SU-DHL-6 (cell line): ENCODE data around the gene IQCH.

Experiments
- H2AFZ ChIP-seq: fragments of 200-600 bp; sonication (generic); 2 replicates; pipeline ENCODE4 v1.6.1; 2014; ENCODE audit warnings: low read depth, mild to moderate bottlenecking, moderate library complexity, mixed read lengths, antibody characterized with exemption, low read length; ENCODE audit not compliant: severe bottlenecking
- H3F3A ChIP-seq: fragments of 200-600 bp; shearing (Covaris generic); 2 replicates; pipeline ENCODE4 v1.6.0; 2016; ENCODE audit warnings: antibody characterized with exemption, mild to moderate bottlenecking; ENCODE audit not compliant: insufficient read depth
- H3K27ac ChIP-seq: fragments of 200-600 bp; sonication (generic); 2 replicates; pipeline ENCODE4 v1.5.1; 2016; ENCODE audit warnings: low read depth, mild to moderate bottlenecking, low read length, moderate library complexity, mixed read lengths
- H3K27me3 ChIP-seq: fragments of 200-600 bp; sonication (generic), shearing (Covaris generic); 2 replicates; pipeline ENCODE4 v1.6.0; 2014; ENCODE audit warnings: mild to moderate bottlenecking, low read length
- H3K36me3 ChIP-seq: fragments of 200-600 bp; sonication (generic); 2 replicates; pipeline ENCODE4 v1.6.1; 2014; ENCODE audit warnings: mild to moderate bottlenecking, low read length, mixed read lengths
- H3K4me2 ChIP-seq: fragments of 300-600, 200-600 bp; shearing (Covaris generic), sonication (generic); 2 replicates; pipeline ENCODE4 v1.6.0; 2014; ENCODE audit warnings: low read length, low read depth, mild to moderate bottlenecking; ENCODE audit not compliant: poor library complexity, severe bottlenecking
- H3K4me3 ChIP-seq: fragments of 200-600 bp; sonication (generic); 2 replicates; pipeline ENCODE4 v1.5.1; 2014; ENCODE audit warnings: antibody characterized with exemption, low read length, mild to moderate bottlenecking, mixed read lengths; ENCODE audit not compliant: insufficient read depth, poor library complexity, severe bottlenecking
- H3K79me2 ChIP-seq: fragments of 200-600 bp; sonication (generic); 2 replicates; pipeline ENCODE4 v1.6.1; 2014; ENCODE audit warnings: mild to moderate bottlenecking, low read length, moderate library complexity; ENCODE audit not compliant: insufficient read depth
- H3K9ac ChIP-seq: fragments of 200-600 bp; sonication (generic); 2 replicates; pipeline ENCODE4 v1.7.0; 2014; ENCODE audit warnings: mild to moderate bottlenecking, low read length
- H3K9me2 ChIP-seq: fragments of 200-600 bp; sonication (generic); replicated peaks from 2 replicates; pipeline ENCODE4 v1.6.1; 2014; ENCODE audit warnings: low read length; ENCODE audit not compliant: insufficient read depth
- H3K9me3 ChIP-seq: fragments of 200-600 bp; sonication (generic); 2 replicates; pipeline ENCODE4 v1.6.1; 2014; ENCODE audit warnings: low read length, mixed read lengths; ENCODE audit not compliant: insufficient read depth
- H4K20me1 ChIP-seq: fragments of 200-600 bp; sonication (generic); 2 replicates; pipeline ENCODE4 v1.6.1; 2014; ENCODE audit warnings: low read depth, mild to moderate bottlenecking, antibody characterized with exemption, low read length, moderate library complexity, mixed read lengths
- EZH2phosphoT487 ChIP-seq: fragments of 200-600 bp; sonication (generic), shearing (Covaris generic); conservative IDR thresholded peaks from 2 replicates; pipeline ENCODE4 v1.6.1; 2018; ENCODE audit warnings: mild to moderate bottlenecking, antibody characterized with exemption, low read length, moderate library complexity, mixed read lengths
- TF ChIP-seq, protein P1 (sequence below): fragments of 200-600 bp; sonication (generic); IDR thresholded peaks from one replicate; pipeline ENCODE4 v1.5.1; 2017; ENCODE audit warnings: antibody characterized with exemption, mild to moderate bottlenecking, low read length, moderate library complexity; ENCODE audit not compliant: insufficient read depth, poor library complexity, severe bottlenecking

The IQCH gene

GRCh38 chr15:67549736-67550135 lies 295.1 kb downstream of the IQCH start:
- no peaks in the 10 kb centered on the region for H3K9me2 ChIP-seq
- 0 out of 2 replicates have a peak, but pooled peaks cover 4% of the 10 kb centered on the region for H3K36me3 ChIP-seq
- no peaks in the 10 kb centered on the region for H3K27me3 ChIP-seq
- no peak overlapping the region for H3K27ac ChIP-seq
- no peaks in the 10 kb centered on the region for H3K9me3 ChIP-seq
- no peaks in the 10 kb centered on the region; the same call in 1 of the 2 replicates for H3F3A ChIP-seq
- no peak overlapping the region for H3K4me2 ChIP-seq
- no peaks in the 10 kb centered on the region for H4K20me1 ChIP-seq
- no peak for TF ChIP-seq EZH2phosphoT487
- TF ChIP-seq, protein P1, sequence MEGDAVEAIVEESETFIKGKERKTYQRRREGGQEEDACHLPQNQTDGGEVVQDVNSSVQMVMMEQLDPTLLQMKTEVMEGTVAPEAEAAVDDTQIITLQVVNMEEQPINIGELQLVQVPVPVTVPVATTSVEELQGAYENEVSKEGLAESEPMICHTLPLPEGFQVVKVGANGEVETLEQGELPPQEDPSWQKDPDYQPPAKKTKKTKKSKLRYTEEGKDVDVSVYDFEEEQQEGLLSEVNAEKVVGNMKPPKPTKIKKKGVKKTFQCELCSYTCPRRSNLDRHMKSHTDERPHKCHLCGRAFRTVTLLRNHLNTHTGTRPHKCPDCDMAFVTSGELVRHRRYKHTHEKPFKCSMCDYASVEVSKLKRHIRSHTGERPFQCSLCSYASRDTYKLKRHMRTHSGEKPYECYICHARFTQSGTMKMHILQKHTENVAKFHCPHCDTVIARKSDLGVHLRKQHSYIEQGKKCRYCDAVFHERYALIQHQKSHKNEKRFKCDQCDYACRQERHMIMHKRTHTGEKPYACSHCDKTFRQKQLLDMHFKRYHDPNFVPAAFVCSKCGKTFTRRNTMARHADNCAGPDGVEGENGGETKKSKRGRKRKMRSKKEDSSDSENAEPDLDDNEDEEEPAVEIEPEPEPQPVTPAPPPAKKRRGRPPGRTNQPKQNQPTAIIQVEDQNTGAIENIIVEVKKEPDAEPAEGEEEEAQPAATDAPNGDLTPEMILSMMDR = no peak
- no peak overlapping the region for H3K9ac ChIP-seq
- no peak overlapping the region for H3K4me3 ChIP-seq
- no peaks in the 10 kb centered on the region for H3K79me2 ChIP-seq
- H2AFZ ChIP-seq = no peak overlapping the region

DNA sequence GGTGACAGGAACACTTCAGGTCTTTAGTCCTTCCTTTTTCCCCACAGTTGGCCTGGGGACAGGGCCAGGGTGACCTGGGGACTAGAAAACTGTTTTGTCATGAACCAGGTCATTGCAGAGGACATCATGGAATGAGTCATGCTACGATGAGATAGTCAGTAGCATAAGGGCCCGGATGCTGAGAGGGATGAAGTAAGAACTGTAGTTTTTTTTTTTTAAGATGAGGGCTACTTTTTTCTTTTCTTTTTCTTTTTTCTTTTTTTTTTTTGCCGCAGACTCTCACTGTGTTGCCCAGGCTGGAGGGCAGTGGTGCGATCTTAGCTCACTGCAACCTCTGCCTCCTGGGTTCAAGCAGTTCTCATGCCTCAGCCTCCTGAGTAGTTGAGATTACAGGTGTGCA lies 295.9 kb downstream of the IQCH start:
- H3K27me3 ChIP-seq = no peaks in the 10 kb centered on the region
- H3K4me2 ChIP-seq = no peak overlapping the region
- 0 out of 2 replicates have a peak, but pooled peaks cover 4% of the 10 kb centered on the region for H3K36me3 ChIP-seq
- no peaks in the 10 kb centered on the region for H3K79me2 ChIP-seq
- no peaks in the 10 kb centered on the region for H4K20me1 ChIP-seq
- no peaks in the 10 kb centered on the region; the same call in 1 of the 2 replicates for H3F3A ChIP-seq
- no peaks in the 10 kb centered on the region for H3K9me2 ChIP-seq
- no peak overlapping the region for H3K4me3 ChIP-seq
- no peak overlapping the region for H3K9ac ChIP-seq
- H3K9me3 ChIP-seq = no peaks in the 10 kb centered on the region
- H3K27ac ChIP-seq = no peak overlapping the region
- no peak for TF ChIP-seq EZH2phosphoT487
- TF ChIP-seq, protein P1 = no peak
- H2AFZ ChIP-seq = no peak overlapping the region

DNA sequence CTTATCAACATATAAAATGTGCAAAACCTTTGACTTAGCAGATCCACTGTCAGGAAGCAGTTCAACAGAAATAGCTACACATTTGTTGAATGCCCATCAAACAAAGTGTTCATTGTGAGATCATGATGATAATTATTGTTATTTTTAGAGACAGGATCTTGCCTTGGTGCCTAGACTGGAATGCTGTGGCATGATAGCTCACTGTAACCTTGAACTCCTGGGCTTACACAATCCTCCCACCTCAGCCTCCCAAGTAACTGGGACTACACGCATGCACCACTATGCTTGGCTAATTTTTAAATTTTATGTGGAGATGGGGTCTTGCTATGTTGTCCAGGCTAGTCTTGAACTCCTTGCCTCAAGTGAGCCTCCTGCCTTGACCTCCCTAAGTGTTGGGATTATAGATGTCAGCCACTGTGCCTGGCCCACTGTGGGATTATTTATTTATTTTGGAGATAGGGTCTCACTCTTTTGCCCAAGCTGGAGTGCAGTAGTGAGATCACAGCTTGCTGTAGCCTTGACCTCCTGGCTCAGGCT lies 296.7 kb downstream of the IQCH start:
- no peak for TF ChIP-seq EZH2phosphoT487
- TF ChIP-seq, protein P1 = no peak
- no peak overlapping the region for H3K4me3 ChIP-seq

More for the DNA sequence above, 296.7 kb downstream of the IQCH start:
- Histone ChIP-seq H3K9ac (no peak overlapping the region), H3F3A (no peaks in the 10 kb centered on the region), H3K9me2 (no peaks in the 10 kb centered on the region), H3K4me2 (no peak overlapping the region), H4K20me1 (no peaks in the 10 kb centered on the region), H3K27me3 (no peaks in the 10 kb centered on the region), H3K9me3 (no peaks in the 10 kb centered on the region), H2AFZ (no peak overlapping the region), H3K36me3 (0 out of 2 replicates have a peak, but pooled peaks cover 4% of the 10 kb centered on the region), H3K79me2 (no peaks in the 10 kb centered on the region), H3K27ac (no peak overlapping the region)
